ENCODE results near the gene SPTLC1. TPM values are rescaled to one million over a fixed set of nuclear protein-coding genes. Genes with fewer than 3 reads are reported as not detected.

Gene SPTLC1
- total and polyA plus RNA-seq, 2 of the 13 experiments (the other 11 are each of a cell fraction or from before 2014, with no cell fraction given) = 56.2 to 72.5 TPM

DNA sequence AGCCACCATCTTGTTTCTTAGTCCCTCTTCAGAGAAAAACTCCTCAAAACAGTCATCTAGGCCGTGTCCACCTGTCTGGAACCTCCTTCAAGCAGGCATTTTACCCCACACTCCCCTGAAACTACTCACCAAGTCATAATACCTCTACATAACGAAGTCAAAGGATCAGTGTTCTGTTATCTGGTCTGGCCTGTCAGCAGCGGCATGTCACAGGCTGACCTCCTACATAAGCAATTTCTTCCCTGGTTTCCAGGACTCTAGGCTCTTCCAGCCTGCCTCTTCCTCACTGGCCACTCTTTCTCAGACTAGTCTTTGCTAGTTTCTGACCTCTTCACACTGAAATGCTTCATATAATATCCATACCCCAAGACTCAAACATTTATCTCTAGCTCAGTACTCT, 72.2 kb downstream of the SPTLC1 start:
- CTCF ChIA-PET (ENCODE audit: low intra/inter-chr PET ratio, low total read pairs) = no interaction called here
- no TSS peak for BruUV-seq (replicated peaks)

More for the DNA sequence above, 72.2 kb downstream of the SPTLC1 start:
- ATAC-seq (no peak), FAIRE-seq (no peak), DNase-seq (ENCODE audit: low spot score) (no peak)
- no peak overlapping the region for H2AFZ ChIP-seq (ENCODE audit: low read length)
- H3K9me3 ChIP-seq (ENCODE audit: low read length) = peaks cover 17% of the 10 kb centered on the region
- H3K4me2 ChIP-seq (ENCODE audit: low read depth, low read length) = no peak overlapping the region
- intact Hi-C loops (cut with micrococcal nuclease; ENCODE audit: unreplicated experiment) = loop anchor here (10.0 kb wide), 1 partner anchor 302 kb away; no protein-coding TSS in a partner anchor
- no peaks in the 10 kb centered on the region for H3K4me1 ChIP-seq (ENCODE audit: insufficient read depth, low read length)
- H3K27me3 ChIP-seq (ENCODE audit: control insufficient read depth in 1 of 2, insufficient read depth in 2 of 2, low read length in 2 of 2) = no peaks in the 10 kb centered on the region
- TF ChIP-seq ZNF773 (CRISPR knock-in tag; IDR thresholded peaks at IDR 0.05; ENCODE audit: borderline replicate concordance) (no peak), NRL (CRISPR knock-in tag; IDR thresholded peaks at IDR 0.05; ENCODE audit: borderline replicate concordance) (no peak), ZNF546 (CRISPR knock-in tag; conservative IDR thresholded peaks at IDR 0.05) (no peak), HDAC2 (CRISPR knock-in tag; IDR thresholded peaks at IDR 0.05) (no peak), SMARCE1 (IDR thresholded peaks at IDR 0.05; ENCODE audit: borderline replicate concordance) (no peak), ADNP (CRISPR knock-in tag; IDR thresholded peaks at IDR 0.05) (no peak), TBL1XR1 (IDR thresholded peaks at IDR 0.05; ENCODE audit: borderline replicate concordance, low read length, partially characterized antibody) (no peak), MXD4 (CRISPR knock-in tag; IDR thresholded peaks at IDR 0.05) (no peak), ZNF570 (CRISPR knock-in tag; IDR thresholded peaks at IDR 0.05; ENCODE audit: borderline replicate concordance) (no peak), SKI (IDR thresholded peaks at IDR 0.05; ENCODE audit: partially characterized antibody) (no peak), MAF1 (CRISPR knock-in tag; IDR thresholded peaks at IDR 0.05; ENCODE audit: borderline replicate concordance) (no peak), ZNF598 (CRISPR knock-in tag; IDR thresholded peaks at IDR 0.05; ENCODE audit: borderline replicate concordance) (no peak), PLRG1 (conservative IDR thresholded peaks at IDR 0.05) (no peak)
- TF ChIP-seq, protein P1, sequence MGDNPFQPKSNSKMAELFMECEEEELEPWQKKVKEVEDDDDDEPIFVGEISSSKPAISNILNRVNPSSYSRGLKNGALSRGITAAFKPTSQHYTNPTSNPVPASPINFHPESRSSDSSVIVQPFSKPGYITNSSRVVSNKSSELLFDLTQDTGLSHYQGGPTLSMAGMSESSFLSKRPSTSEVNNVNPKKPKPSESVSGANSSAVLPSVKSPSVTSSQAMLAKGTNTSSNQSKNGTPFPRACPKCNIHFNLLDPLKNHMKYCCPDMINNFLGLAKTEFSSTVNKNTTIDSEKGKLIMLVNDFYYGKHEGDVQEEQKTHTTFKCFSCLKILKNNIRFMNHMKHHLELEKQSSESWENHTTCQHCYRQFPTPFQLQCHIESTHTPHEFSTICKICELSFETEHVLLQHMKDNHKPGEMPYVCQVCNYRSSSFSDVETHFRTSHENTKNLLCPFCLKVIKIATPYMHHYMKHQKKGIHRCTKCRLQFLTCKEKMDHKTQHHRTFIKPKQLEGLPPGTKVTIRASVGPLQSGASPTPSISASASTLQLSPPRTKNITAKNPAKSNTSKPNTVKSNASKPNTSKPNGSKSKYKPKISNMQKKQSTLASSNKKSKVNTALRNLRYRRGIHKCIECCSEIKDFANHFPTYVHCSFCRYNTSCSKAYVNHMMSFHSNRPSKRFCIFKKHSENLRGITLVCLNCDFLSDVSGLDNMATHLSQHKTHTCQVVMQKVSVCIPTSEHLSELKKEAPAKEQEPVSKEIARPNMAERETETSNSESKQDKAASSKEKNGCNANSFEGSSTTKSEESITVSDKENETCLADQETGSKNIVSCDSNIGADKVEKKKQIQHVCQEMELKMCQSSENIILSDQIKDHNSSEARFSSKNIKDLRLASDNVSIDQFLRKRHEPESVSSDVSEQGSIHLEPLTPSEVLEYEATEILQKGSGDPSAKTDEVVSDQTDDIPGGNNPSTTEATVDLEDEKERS (CRISPR knock-in tag; IDR thresholded peaks at IDR 0.05) = no peak
- TF ChIP-seq, protein P2, sequence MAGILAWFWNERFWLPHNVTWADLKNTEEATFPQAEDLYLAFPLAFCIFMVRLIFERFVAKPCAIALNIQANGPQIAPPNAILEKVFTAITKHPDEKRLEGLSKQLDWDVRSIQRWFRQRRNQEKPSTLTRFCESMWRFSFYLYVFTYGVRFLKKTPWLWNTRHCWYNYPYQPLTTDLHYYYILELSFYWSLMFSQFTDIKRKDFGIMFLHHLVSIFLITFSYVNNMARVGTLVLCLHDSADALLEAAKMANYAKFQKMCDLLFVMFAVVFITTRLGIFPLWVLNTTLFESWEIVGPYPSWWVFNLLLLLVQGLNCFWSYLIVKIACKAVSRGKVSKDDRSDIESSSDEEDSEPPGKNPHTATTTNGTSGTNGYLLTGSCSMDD (CRISPR knock-in tag; IDR thresholded peaks at IDR 0.05) = no peak
- POLR2A ChIA-PET = no interaction called here
- H3K36me3 ChIP-seq (replicated peaks in 1 of 2; ENCODE audit: control insufficient read depth in 1 of 2, insufficient read depth in 2 of 2, low read length in 2 of 2) = peaks cover 20 to 68% of the 10 kb centered on the region in 2 experiments
- no peak overlapping the region for H3K9ac ChIP-seq (ENCODE audit: insufficient read depth, low read depth, low read length)
- in situ Hi-C loops (cut with HindIII; ENCODE audit: extremely low pct_ligation_motif_present, low pct_unique_long_range_greater_than_20kb) = no loop called here
- H3K27ac ChIP-seq (ENCODE audit: extremely low read length, insufficient read depth, low read length) = no peak overlapping the region
- H3K79me2 ChIP-seq (ENCODE audit: insufficient read depth, low read length) = no peaks in the 10 kb centered on the region
- 97% methylated on average over 3 of the region's 3 CpGs for WGBS (ENCODE audit: low lambda C conversion rate)
- no peaks in the 10 kb centered on the region for H4K20me1 ChIP-seq (ENCODE audit: insufficient read depth, low read length)
- no peak overlapping the region for H3K4me3 ChIP-seq (replicated peaks in 1 of 3; ENCODE audit: insufficient read depth in 1 of 3, low read depth in 2 of 3, low read length in 3 of 3)
